Measurements from ENCODE around the gene OTP.
"Not testable (repeated sequence)": the region's sequence is repeated elsewhere in the genome, so short reads cannot be mapped to it uniquely, and the experiment has no call there.

OTP gene

DNA sequence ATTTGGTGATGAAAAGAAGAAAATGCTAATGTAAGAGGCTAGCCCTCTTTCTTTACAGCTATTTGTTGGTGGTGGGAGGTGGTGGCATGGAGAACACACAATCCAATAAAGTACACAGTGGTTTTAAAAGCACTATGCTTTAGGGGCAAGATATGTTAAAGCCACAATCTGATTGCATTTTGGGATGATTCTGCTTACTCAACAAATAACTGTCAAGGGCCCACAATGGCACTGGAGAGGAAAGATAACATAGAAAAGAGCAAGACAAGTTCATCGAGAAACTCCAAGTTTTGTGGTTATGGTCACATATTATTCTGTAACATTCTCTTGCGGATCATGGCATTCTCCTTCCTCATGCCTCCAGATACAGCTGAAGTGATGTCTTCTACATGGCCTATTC is 38.8 kb downstream of the OTP start:
- DNase-seq = no peak

DNA sequence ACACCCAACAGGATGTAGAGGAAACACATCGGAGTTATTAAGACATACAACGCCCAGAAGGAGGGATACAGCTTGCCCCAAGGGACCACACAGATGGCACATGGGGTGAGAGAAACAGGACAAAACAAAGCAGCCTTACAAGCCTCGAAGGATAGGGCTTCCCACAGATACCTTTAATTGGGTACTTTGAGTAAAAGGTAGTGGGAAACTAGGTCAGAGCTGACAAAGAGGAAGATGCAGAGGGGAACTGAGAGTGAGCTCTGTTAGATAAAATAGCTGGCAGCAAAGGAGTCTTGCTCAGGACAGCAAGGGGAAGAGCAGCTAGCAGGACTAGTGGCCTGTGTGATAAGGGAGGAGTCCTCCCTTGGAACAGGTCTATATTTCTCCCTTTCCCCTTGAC is 48.2 kb downstream of the OTP start:
- no peak for DNase-seq

DNA sequence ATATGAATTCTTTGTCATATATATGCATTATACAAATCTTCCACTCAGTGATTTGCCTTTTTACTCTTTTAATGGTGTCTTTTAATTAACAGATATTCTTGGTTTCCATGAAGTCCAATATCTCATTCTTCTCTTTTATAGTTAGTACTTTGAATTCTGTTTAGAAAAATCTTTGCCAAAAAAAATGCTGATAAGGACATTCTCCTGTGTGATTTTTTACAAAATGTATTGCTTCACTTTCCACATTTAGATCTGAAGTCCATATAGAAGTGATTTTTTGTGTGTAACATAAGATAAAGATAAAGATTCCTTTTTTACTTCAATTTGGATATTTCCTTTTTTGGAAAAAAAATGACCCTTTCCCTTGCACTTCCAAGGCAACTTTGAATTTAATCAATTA is 50.3 kb downstream of the OTP start:
- DNase-seq = no peak

GRCh38 chr5:77586101-77586500 is 52.4 kb downstream of the OTP start:
- no peak for DNase-seq

- not testable (repeated sequence) for DNase-seq
Observed at GRCh38 chr5:77582143-77582542, 56.4 kb downstream of the OTP start.
